Prostate gland (tissue), 2 donors: Measurements from ENCODE around the gene ELF2.

Source experiments
- CTCF ChIP-seq, 4 experiments: fragments of 200-600 bp in 2 of 4; fragments of 450-650 bp in 2 of 4; sonication (generic) in 2 of 4; IDR thresholded peaks; 1 replicate in 3 of 4; 2 replicates in 1 of 4; pipeline ENCODE4 v1.5.1; 2016 to 2019; ENCODE audit warnings: antibody characterized with exemption in 4 of 4, mild to moderate bottlenecking in 2 of 4, moderate library complexity in 2 of 4
- POLR2A ChIP-seq: fragments of 450-650 bp; IDR thresholded peaks from one replicate; pipeline ENCODE4 v1.6.1; 2016; ENCODE audit warnings: antibody characterized with exemption, mild to moderate bottlenecking

GRCh38 chr4:139209470-139210063 is 32.5 kb upstream of the ELF2 start:
- TF ChIP-seq CTCF (IDR thresholded peaks at IDR 0.05) (no peak), POLR2A (no peak)
